H1 (cell line): ENCODE measurements around the gene PRR14L. TPM values are rescaled to one million over a fixed set of nuclear protein-coding genes. Genes with fewer than 3 reads are reported as not detected.

Experiments
- CTCF ChIA-PET: fragments of 300-600 bp; sonication (Branson Sonifier 250); formaldehyde crosslinking; loops from one replicate; lab custom pipeline; 2021; ENCODE audit not compliant: partially characterized antibody; lab: Charles Lee
- POLR2A ChIA-PET: fragments of 300-600 bp; sonication (Branson Sonifier 250); formaldehyde crosslinking; loops from one replicate; lab custom pipeline; 2021; ENCODE audit warnings: inconsistent platforms; ENCODE audit not compliant: partially characterized antibody; lab: Charles Lee
- DNase-seq, 2 experiments: peaks; one replicate each; pipeline versions ENCODE4 v3.0.0 to v3.0.0-alpha.2; 2010 to 2022; ENCODE audit warnings: low spot score in 2 of 2, low read depth in 1 of 2, mixed read lengths in 1 of 2
- FAIRE-seq: peaks from 2 replicates; lab custom pipeline; 2011; peaks lifted over from hg19 to GRCh38; lab: Jason Lieb, UNC
- H2AFZ ChIP-seq: 2 replicates; pipeline ENCODE4 v1.8.1; 2012; ENCODE audit warnings: low read length, inconsistent platforms
- H2AK5ac ChIP-seq: 2 replicates; pipeline ENCODE4 v1.6.1; 2013; ENCODE audit warnings: low read depth, low read length
- H2BK120ac ChIP-seq: replicated peaks from 2 replicates; pipeline ENCODE3; 2013; ENCODE audit warnings: low read depth, low read length, inconsistent platforms
- H2BK12ac ChIP-seq: 2 replicates; pipeline ENCODE4 v1.6.1; 2013; ENCODE audit warnings: low read depth, low read length
- H2BK15ac ChIP-seq: 2 replicates; pipeline ENCODE4 v1.6.1; 2013; ENCODE audit warnings: low read length
- H2BK20ac ChIP-seq: 2 replicates; pipeline ENCODE4 v1.6.1; 2013; ENCODE audit warnings: low read length
- H2BK5ac ChIP-seq: 2 replicates; pipeline ENCODE4 v1.6.1; 2013; ENCODE audit warnings: low read depth, low read length
- H3K14ac ChIP-seq: 2 replicates; pipeline ENCODE4 v1.6.1; 2013; ENCODE audit warnings: inconsistent platforms; ENCODE audit not compliant: insufficient read length
- H3K18ac ChIP-seq: 2 replicates; pipeline ENCODE4 v1.6.1; 2013; ENCODE audit warnings: low read length; ENCODE audit errors: extremely low read depth
- H3K23ac ChIP-seq: 2 replicates; pipeline ENCODE4 v1.6.1; 2013; ENCODE audit warnings: inconsistent platforms; ENCODE audit not compliant: insufficient read length
- H3K23me2 ChIP-seq: 2 replicates; pipeline ENCODE4 v1.6.1; 2013; ENCODE audit warnings: low read depth, low read length
- H3K27ac ChIP-seq: 2 replicates; pipeline ENCODE4 v1.6.1; 2011; ENCODE audit warnings: low read depth, low read length, inconsistent platforms
- H3K27me3 ChIP-seq, 4 experiments: replicated peaks in 1 of 4; 1 replicate in 1 of 4; 2 replicates in 3 of 4; pipeline versions ENCODE4 v1.6.1 to v1.8.1; 2011 to 2013; ENCODE audit warnings: low read length in 3 of 4, mild to moderate bottlenecking in 3 of 4, inconsistent platforms in 2 of 4, mixed read lengths in 2 of 4, moderate library complexity in 1 of 4; ENCODE audit not compliant: control insufficient read depth in 3 of 4, insufficient read depth in 3 of 4; ENCODE audit errors: extremely low read depth in 1 of 4
- H3K36me3 ChIP-seq, 4 experiments: 2 replicates each; pipeline versions ENCODE4 v1.6.1 to v1.8.1; 2011 to 2013; ENCODE audit warnings: mild to moderate bottlenecking in 4 of 4, low read length in 3 of 4, moderate library complexity in 2 of 4, control low read depth in 1 of 4, inconsistent platforms in 1 of 4; ENCODE audit not compliant: insufficient read depth in 4 of 4, control insufficient read depth in 2 of 4
- H3K4ac ChIP-seq: replicated peaks from 2 replicates; pipeline ENCODE3; 2013; ENCODE audit warnings: low read length, low read depth, mixed read lengths, inconsistent platforms; ENCODE audit not compliant: insufficient read length
- H3K4me1 ChIP-seq, 4 experiments: replicated peaks in 1 of 4; 1 replicate in 1 of 4; 2 replicates in 3 of 4; pipeline versions ENCODE4 v1.6.1 to v1.8.1; 2011 to 2013; ENCODE audit warnings: low read length in 3 of 4, inconsistent platforms in 2 of 4, mixed read lengths in 1 of 4; ENCODE audit not compliant: insufficient read depth in 4 of 4, control insufficient read depth in 3 of 4
- H3K4me2 ChIP-seq, 2 experiments: 2 replicates each; pipeline versions ENCODE4 v1.6.1 to v1.8.1; 2011 to 2013; ENCODE audit warnings: low read depth in 2 of 2, low read length in 2 of 2, control low read depth in 1 of 2, inconsistent platforms in 1 of 2, mild to moderate bottlenecking in 1 of 2; ENCODE audit not compliant: insufficient read depth in 1 of 2
- H3K4me3 ChIP-seq, 4 experiments: fragments of 200-600, 300-600 bp in 1 of 4; sonication (generic), shearing (Covaris generic), sonication (Bioruptor Twin) in 1 of 4; 2 replicates each; pipeline versions ENCODE4 v1.5.1 to v1.8.1; 2011 to 2016; ENCODE audit warnings: low read length in 4 of 4, low read depth in 3 of 4, control low read depth in 2 of 4, inconsistent platforms in 2 of 4, mild to moderate bottlenecking in 2 of 4, mixed read lengths in 1 of 4, moderate library complexity in 1 of 4; ENCODE audit not compliant: insufficient read depth in 2 of 4; ENCODE audit errors: extremely low read depth in 1 of 4
- H3K56ac ChIP-seq: replicated peaks from 2 replicates; pipeline ENCODE3; 2013; ENCODE audit warnings: low read depth, mild to moderate bottlenecking, mixed read lengths, low read length, inconsistent platforms; ENCODE audit not compliant: insufficient read length
- H3K79me1 ChIP-seq: 2 replicates; pipeline ENCODE4 v1.6.1; 2013; ENCODE audit warnings: low read depth, low read length, control low read depth
- H3K79me2 ChIP-seq, 2 experiments: 2 replicates each; pipeline versions ENCODE4 v1.6.1 to v1.8.1; 2012 to 2013; ENCODE audit warnings: low read length in 2 of 2, mild to moderate bottlenecking in 2 of 2, inconsistent platforms in 1 of 2; ENCODE audit not compliant: insufficient read depth in 2 of 2, control insufficient read depth in 1 of 2
- H3K9ac ChIP-seq, 4 experiments: replicated peaks in 1 of 4; 1 replicate in 1 of 4; 2 replicates in 3 of 4; pipeline versions ENCODE4 v1.6.1 to v1.8.1; 2011 to 2013; ENCODE audit warnings: low read depth in 3 of 4, low read length in 3 of 4, control low read depth in 2 of 4, mild to moderate bottlenecking in 2 of 4, moderate library complexity in 2 of 4, inconsistent platforms in 1 of 4; ENCODE audit errors: extremely low read depth in 1 of 4
- H3K9me3 ChIP-seq, 2 experiments: 2 replicates each; pipeline versions ENCODE4 v1.6.1 to v1.8.1; 2012 to 2013; ENCODE audit warnings: mild to moderate bottlenecking in 2 of 2, moderate library complexity in 2 of 2, control low read depth in 1 of 2, inconsistent platforms in 1 of 2, low read depth in 1 of 2, low read length in 1 of 2, mixed read lengths in 1 of 2; ENCODE audit not compliant: insufficient read depth in 2 of 2
- H4K20me1 ChIP-seq, 2 experiments: replicated peaks in 1 of 2; 2 replicates each; pipeline versions ENCODE3 to v1.8.1; 2011 to 2013; ENCODE audit warnings: inconsistent platforms in 2 of 2, low read length in 2 of 2, mild to moderate bottlenecking in 1 of 2; ENCODE audit not compliant: insufficient read depth in 2 of 2, control insufficient read depth in 1 of 2
- H4K5ac ChIP-seq: 2 replicates; pipeline ENCODE4 v1.6.1; 2013; ENCODE audit warnings: low read length, low read depth, mixed read lengths, inconsistent platforms; ENCODE audit not compliant: insufficient read length
- H4K8ac ChIP-seq: 2 replicates; pipeline ENCODE4 v1.8.0; 2013; ENCODE audit warnings: mild to moderate bottlenecking, moderate library complexity, low read length, inconsistent platforms; ENCODE audit not compliant: insufficient read depth; ENCODE audit errors: extremely low read depth
- H4K91ac ChIP-seq: replicated peaks from 2 replicates; pipeline ENCODE3; 2013; ENCODE audit warnings: low read length, mixed read lengths, inconsistent platforms; ENCODE audit not compliant: insufficient read length
- ATF2 ChIP-seq: IDR thresholded peaks from 2 replicates; pipeline ENCODE4 v1.6.1; 2012; ENCODE audit warnings: low read length, inconsistent platforms
- BRCA1 ChIP-seq: IDR thresholded peaks from 2 replicates; pipeline ENCODE4 v1.6.1; 2012; ENCODE audit warnings: low read depth, low read length, improper control_type of control experiment
- EGR1 ChIP-seq: IDR thresholded peaks from 2 replicates; pipeline ENCODE4 v1.6.1; 2011; ENCODE audit warnings: low read depth, low read length, borderline replicate concordance
- KDM5A ChIP-seq: fragments of 200-600 bp; IDR thresholded peaks from 2 replicates; pipeline ENCODE4 v1.7.1; 2012; ENCODE audit warnings: mild to moderate bottlenecking, low read length, inconsistent platforms, mixed read lengths
- RNF2 ChIP-seq: fragments of 200-900, 300-1000 bp; sonication (generic); IDR thresholded peaks from 2 replicates; pipeline ENCODE4 v1.7.1; 2016; ENCODE audit warnings: borderline replicate concordance, low read depth, mild to moderate bottlenecking, antibody characterized with exemption, low read length; ENCODE audit not compliant: poor library complexity, severe bottlenecking; ENCODE audit errors: missing control alignments
- SIRT6 ChIP-seq: IDR thresholded peaks from one replicate; pipeline ENCODE4 v1.7.1; 2012; ENCODE audit warnings: low read length, inconsistent platforms
- SP2 ChIP-seq: IDR thresholded peaks from 2 replicates; pipeline ENCODE4 v1.6.1; 2012; ENCODE audit warnings: mild to moderate bottlenecking, low read length, inconsistent platforms
- TAF1 ChIP-seq: IDR thresholded peaks from 2 replicates; pipeline ENCODE4 v1.6.1; 2011; ENCODE audit warnings: mild to moderate bottlenecking, low read depth, low read length
- TEAD4 ChIP-seq: IDR thresholded peaks from 2 replicates; pipeline ENCODE4 v1.6.1; 2012; ENCODE audit warnings: low read depth, low read length, inconsistent platforms, mixed read lengths
- USF2 ChIP-seq: IDR thresholded peaks from 2 replicates; pipeline ENCODE4 v1.6.1; 2011; ENCODE audit warnings: low read length, improper control_type of control experiment
- WGBS, 2 experiments: shearing (Covaris generic) in 1 of 2; methylation state at CpG; one replicate each; pipeline versions ENCODE4 v1.1.6 to v1.1.7; 2013 to 2015; ENCODE audit warnings: low lambda C conversion rate in 2 of 2, mixed read lengths in 2 of 2, inconsistent platforms in 1 of 2, low coverage in 1 of 2, missing lambda C conversion rate in 1 of 2; ENCODE audit not compliant: insufficient replicate concordance in 2 of 2, insufficient coverage in 1 of 2, insufficient read length in 1 of 2; ENCODE audit errors: extremely low coverage in 1 of 2, missing lambda C conversion rate in 1 of 2; 5-methylcytosine and 5-hydroxymethylcytosine counted together
- polyA plus RNA-seq, 7 experiments: library from polyadenylated mRNA; depleted of rRNA in 3 of 7; stranded (reverse) in 5 of 7; unstranded in 2 of 7; fragments of >200 nt in 5 of 7; fragments of 200-250 nt in 2 of 7; gene quantifications; 1 replicate in 5 of 7; 2 replicates in 1 of 7; 4 replicates in 1 of 7; pipeline versions ENCODE4 v1.2.1 to v1.2.3, GENCODE V29; 2011 to 2013; ENCODE audit warnings: missing spikeins in 2 of 7, mixed read lengths in 2 of 7
- total RNA-seq: library from RNA; stranded (reverse); fragmentation: NEBNext Ultra II Directional; extraction: Animal tissue kit (Norgen Biotek cat#: 25700); gene quantifications from 2 replicates; pipeline ENCODE4 v1.2.1, GENCODE V29; 2021
- TF ChIP-seq, protein P1 (sequence below): IDR thresholded peaks from 2 replicates; pipeline ENCODE4 v1.6.1; 2011; ENCODE audit warnings: low read depth, mild to moderate bottlenecking, low read length; ENCODE audit not compliant: insufficient read depth

PRR14L gene
- total and polyA plus RNA-seq, 2 of the 8 experiments (the other 6 are each of a cell fraction or from before 2014, with no cell fraction given) = 26.5 to 98.6 TPM

GRCh38 chr22:31653944-31654343 is 96.0 kb downstream of the PRR14L start:
- no peak overlapping the region for H2BK15ac ChIP-seq
- no peak overlapping the region for H2BK12ac ChIP-seq
- H2BK20ac ChIP-seq = no peak overlapping the region
- H2BK5ac ChIP-seq = no peak overlapping the region
- no peak overlapping the region for H3K56ac ChIP-seq
- H3K4ac ChIP-seq = no peak overlapping the region
- CTCF ChIA-PET = interaction anchor here (0.8 kb wide), 2 partner anchors 13 to 14 kb away, joined by 3 read pairs; no protein-coding TSS in a partner anchor
- H3K4me2 ChIP-seq = no peak overlapping the region
- H3K18ac ChIP-seq = no peak overlapping the region
- H3K23me2 ChIP-seq = no peaks in the 10 kb centered on the region
- no peak overlapping the region for H3K14ac ChIP-seq
- FAIRE-seq (no peak), DNase-seq (no peak)
- POLR2A ChIA-PET = no interaction called here
- H3K36me3 ChIP-seq = peaks cover 0 to 6% (median 0%) of the 10 kb centered on the region in 4 experiments; a peak in 1 of 8 replicates
- no peak overlapping the region for H2BK120ac ChIP-seq
- H3K27me3 ChIP-seq = no peaks in the 10 kb centered on the region
- H2AK5ac ChIP-seq = no peak overlapping the region
- 83% methylated on average over 2 of the region's 2 CpGs; no CpG with 5 or more reads in 1 of the 2 experiments for WGBS, 2 experiments
- no peak overlapping the region for H2AFZ ChIP-seq
- no peak overlapping the region for H3K9ac ChIP-seq
- peaks cover 13% of the 10 kb centered on the region for H3K79me1 ChIP-seq
- H3K4me3 ChIP-seq = no peak overlapping the region
- H4K8ac ChIP-seq = no peak overlapping the region
- no peak overlapping the region for H3K27ac ChIP-seq
- no peaks in the 10 kb centered on the region for H3K9me3 ChIP-seq
- H4K91ac ChIP-seq = no peak overlapping the region
- H4K20me1 ChIP-seq = peaks cover 0 to 5% of the 10 kb centered on the region in 2 experiments
- peaks cover 3 to 83% of the 10 kb centered on the region in 2 experiments; a peak in 3 of 4 replicates for H3K79me2 ChIP-seq
- H3K4me1 ChIP-seq = no peaks in the 10 kb centered on the region
- no peak overlapping the region for H4K5ac ChIP-seq
- H3K23ac ChIP-seq = no peak overlapping the region
- no peak for TF ChIP-seq USF2
- TF ChIP-seq SIRT6 = no peak
- TF ChIP-seq KDM5A = no peak
- no peak for TF ChIP-seq TAF1
- TF ChIP-seq, protein P1, sequence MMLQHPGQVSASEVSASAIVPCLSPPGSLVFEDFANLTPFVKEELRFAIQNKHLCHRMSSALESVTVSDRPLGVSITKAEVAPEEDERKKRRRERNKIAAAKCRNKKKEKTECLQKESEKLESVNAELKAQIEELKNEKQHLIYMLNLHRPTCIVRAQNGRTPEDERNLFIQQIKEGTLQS = no peak
- TF ChIP-seq BRCA1 = no peak
- TF ChIP-seq EGR1 = no peak
- no peak for TF ChIP-seq ATF2
- no peak for TF ChIP-seq SP2
- no peak for TF ChIP-seq TEAD4
- no peak for TF ChIP-seq RNF2
